PC-9 (cell line): Measurements from ENCODE around the gene CFAP20DC. TPM values are rescaled to one million over a fixed set of nuclear protein-coding genes. Genes with fewer than 3 reads are reported as not detected.

Experiments
- BruUV-seq: library from RNA; stranded (reverse); fragments of 400-500 nt; replicated peaks from 2 replicates; lab custom pipeline; 2021; lab: Mats Ljungman, UMichigan
- CTCF ChIA-PET: fragments of 300-600 bp; sonication (Branson Sonifier 250); formaldehyde crosslinking; loops from one replicate; lab custom pipeline; 2022; ENCODE audit warnings: antibody characterized with exemption; lab: Charles Lee
- POLR2A ChIA-PET: fragments of 300-600 bp; sonication (Branson Sonifier 250); formaldehyde crosslinking; loops from one replicate; lab custom pipeline; 2022; ENCODE audit warnings: antibody characterized with exemption; ENCODE audit not compliant: unreplicated experiment; lab: Charles Lee
- DNase-seq, 2 experiments: peaks; one replicate each; pipeline versions ENCODE4 v3.0.0 to v3.0.0-alpha.2; 2015 to 2022; ENCODE audit warnings: mixed read lengths in 1 of 2
- H2AFZ ChIP-seq: fragments of 200-600 bp; sonication (generic); 2 replicates; pipeline ENCODE4 v1.8.1; 2017; ENCODE audit warnings: antibody characterized with exemption
- H3F3A ChIP-seq: fragments of 200-600 bp; sonication (generic); 2 replicates; pipeline ENCODE4 v1.8.1; 2017; ENCODE audit warnings: antibody characterized with exemption, mild to moderate bottlenecking, low read depth; ENCODE audit not compliant: insufficient read depth
- H3K27ac ChIP-seq: fragments of 200-600 bp; sonication (generic); 2 replicates; pipeline ENCODE4 v1.6.1; 2016; ENCODE audit warnings: mixed run types
- H3K27me3 ChIP-seq: fragments of 200-600 bp; sonication (generic); 2 replicates; pipeline ENCODE4 v1.6.1; 2016; ENCODE audit warnings: low read depth, mixed run types; ENCODE audit not compliant: insufficient read depth
- H3K36me3 ChIP-seq: fragments of 200-600 bp; sonication (generic); 2 replicates; pipeline ENCODE4 v1.6.1; 2016; ENCODE audit warnings: low read depth, mixed run types
- H3K4me1 ChIP-seq: fragments of 200-600 bp; sonication (generic); replicated peaks from 2 replicates; pipeline ENCODE4 v1.6.1; 2016; ENCODE audit warnings: mixed run types; ENCODE audit not compliant: insufficient read depth
- H3K4me2 ChIP-seq: fragments of 200-600 bp; sonication (generic); 2 replicates; pipeline ENCODE4 v1.6.1; 2017; ENCODE audit warnings: mixed run types
- H3K4me3 ChIP-seq: fragments of 200-600 bp; sonication (generic); 2 replicates; pipeline ENCODE4 v1.6.1; 2016; ENCODE audit warnings: mixed run types
- H3K79me2 ChIP-seq: fragments of 200-600 bp; sonication (generic); 2 replicates; pipeline ENCODE4 v1.6.1; 2017; ENCODE audit warnings: low read depth, mixed run types
- H3K9me2 ChIP-seq: fragments of 200-600 bp; sonication (generic); 2 replicates; pipeline ENCODE4 v1.8.1; 2017; ENCODE audit warnings: mild to moderate bottlenecking; ENCODE audit not compliant: insufficient read depth
- H3K9me3 ChIP-seq: fragments of 200-600 bp; sonication (generic); 2 replicates; pipeline ENCODE4 v1.8.1; 2016; ENCODE audit warnings: low read depth; ENCODE audit not compliant: insufficient read depth
- H4K20me1 ChIP-seq: fragments of 200-600 bp; sonication (generic); 2 replicates; pipeline ENCODE4 v1.8.1; 2017; ENCODE audit not compliant: insufficient read depth
- CTCF ChIP-seq: fragments of 200-600 bp; sonication (generic); conservative IDR thresholded peaks from 2 replicates; pipeline ENCODE4 v1.6.1; 2017; ENCODE audit warnings: mixed run types, antibody characterized with exemption, mild to moderate bottlenecking, moderate library complexity
- EZH2 ChIP-seq: fragments of 200-600 bp; sonication (generic); IDR thresholded peaks from 2 replicates; pipeline ENCODE4 v1.8.0; 2017; ENCODE audit warnings: antibody characterized with exemption, low read depth
- intact Hi-C: fragments of 100-400 bp; cut with micrococcal nuclease; formaldehyde crosslinking; loops from one replicate; pipeline ENCODE4 v1.10.0; 2022; ENCODE audit not compliant: unreplicated experiment
- total RNA-seq: library from RNA; stranded (reverse); gene quantifications from 2 replicates; pipeline ENCODE4 v1.2.3, GENCODE V29; 2021

Gene CFAP20DC
- total RNA-seq, 1 experiment from 2014 or later: 6.7 TPM

GRCh38 chr3:58783845-58784244, 266.0 kb downstream of the CFAP20DC start:
- intact Hi-C loops: no loop called here
- no TSS peak for BruUV-seq

GRCh38 chr3:58779934-58780333, 269.9 kb downstream of the CFAP20DC start:
- Histone ChIP-seq H3F3A (no peaks in the 10 kb centered on the region), H3K9me3 (peaks cover 11% of the 10 kb centered on the region; the same call in 1 of the 2 replicates), H3K79me2 (no peaks in the 10 kb centered on the region), H3K27ac (no peak overlapping the region), H3K4me2 (no peak overlapping the region), H3K27me3 (no peaks in the 10 kb centered on the region), H2AFZ (no peak overlapping the region), H3K36me3 (no peaks in the 10 kb centered on the region), H3K4me1 (no peaks in the 10 kb centered on the region), H3K9me2 (no peaks in the 10 kb centered on the region), H3K4me3 (no peak overlapping the region), H4K20me1 (no peaks in the 10 kb centered on the region)
- intact Hi-C loops: no loop called here
- ChIA-PET POLR2A (no interaction called here), CTCF (no interaction called here)
- DNase-seq: no peak
- BruUV-seq: no TSS peak
- TF ChIP-seq EZH2 (no peak), CTCF (no peak)

More at GRCh38 chr3:58783845-58784244, 266.0 kb downstream of the CFAP20DC start:
- H4K20me1 ChIP-seq: no peaks in the 10 kb centered on the region
- H2AFZ ChIP-seq: no peak overlapping the region
- DNase-seq: no peak
- no peak overlapping the region for H3K27ac ChIP-seq
- H3K4me1 ChIP-seq: no peaks in the 10 kb centered on the region
- no peaks in the 10 kb centered on the region for H3K79me2 ChIP-seq
- H3K36me3 ChIP-seq: no peaks in the 10 kb centered on the region
- H3K27me3 ChIP-seq: no peaks in the 10 kb centered on the region
- no peak overlapping the region for H3K4me3 ChIP-seq
- ChIA-PET CTCF (interaction anchor here (0.6 kb wide), 1 partner anchor 209 kb away, joined by 4 read pairs; no protein-coding TSS in a partner anchor), POLR2A (no interaction called here)
- no peaks in the 10 kb centered on the region for H3K9me2 ChIP-seq
- no peak for TF ChIP-seq CTCF
- TF ChIP-seq EZH2: no peak
- H3K4me2 ChIP-seq: no peak overlapping the region
- H3K9me3 ChIP-seq: peaks cover 11% of the 10 kb centered on the region; the same call in 1 of the 2 replicates
- H3F3A ChIP-seq: no peaks in the 10 kb centered on the region

GRCh38 chr3:58776231-58776630, 273.6 kb downstream of the CFAP20DC start:
- Histone ChIP-seq H3K4me1 (no peaks in the 10 kb centered on the region), H2AFZ (no peak overlapping the region), H3F3A (no peaks in the 10 kb centered on the region), H3K79me2 (no peaks in the 10 kb centered on the region), H3K9me2 (no peaks in the 10 kb centered on the region), H3K4me2 (no peak overlapping the region), H3K36me3 (no peaks in the 10 kb centered on the region), H3K9me3 (peaks cover 16% of the 10 kb centered on the region; the same call in 1 of the 2 replicates), H3K27ac (no peak overlapping the region), H3K27me3 (no peaks in the 10 kb centered on the region), H4K20me1 (no peaks in the 10 kb centered on the region), H3K4me3 (no peak overlapping the region)
- no peak for DNase-seq
- ChIA-PET POLR2A (no interaction called here), CTCF (no interaction called here)
- TF ChIP-seq EZH2 (no peak), CTCF (no peak)
- intact Hi-C loops: no loop called here
- BruUV-seq: no TSS peak
